K562 (cell line): ENCODE data around the gene B4GALT1.

Source experiments
- BHLHE40 ChIP-seq: IDR thresholded peaks from 2 replicates; pipeline ENCODE4 v1.6.1; 2011; ENCODE audit warnings: low read length, improper control_type of control experiment
- PHF20 ChIP-seq: fragments of 450-650 bp; IDR thresholded peaks from 2 replicates; pipeline ENCODE4 v1.6.1; 2018; ENCODE audit not compliant: partially characterized antibody
- ZNF584 ChIP-seq: fragments of 200-800 bp; sonication (Bioruptor generic); IDR thresholded peaks from 2 replicates; pipeline ENCODE4 v1.6.1; 2016; ENCODE audit warnings: low read depth, mild to moderate bottlenecking, missing genetic modification characterization, missing compliant biosample characterization
- TF ChIP-seq, protein P1 (sequence below), 3 experiments: IDR thresholded peaks in 2 of 3; conservative IDR thresholded peaks in 1 of 3; 2 replicates each; pipeline ENCODE4 v1.5.1; 2011 to 2012; ENCODE audit warnings: low read length in 3 of 3, mild to moderate bottlenecking in 3 of 3, control low read depth in 2 of 3, improper control_type of control experiment in 1 of 3, inconsistent platforms in 1 of 3, low read depth in 1 of 3, mixed read lengths in 1 of 3, moderate library complexity in 1 of 3; ENCODE audit not compliant: insufficient read depth in 2 of 3

DNA sequence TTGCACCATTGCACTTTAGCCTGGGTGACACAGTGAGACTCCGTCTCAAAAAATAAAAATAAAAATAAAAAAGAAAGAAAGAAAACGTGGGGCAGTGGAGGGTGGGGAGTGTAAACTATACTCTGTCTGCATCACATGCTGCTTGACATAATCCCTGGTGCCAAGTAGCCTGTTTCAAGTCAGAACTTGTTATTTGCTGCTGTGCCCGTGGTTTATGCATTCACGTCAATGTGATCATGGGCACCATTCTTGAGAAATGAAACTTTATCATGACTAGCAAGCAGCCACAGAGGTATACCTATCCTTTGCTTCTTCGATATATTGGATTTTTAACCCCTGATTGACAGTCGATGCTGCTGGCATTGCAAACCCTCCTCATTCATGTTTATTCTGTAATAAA, 86.6 kb downstream of the B4GALT1 start:
- TF ChIP-seq BHLHE40 = no peak
- TF ChIP-seq, protein P1, sequence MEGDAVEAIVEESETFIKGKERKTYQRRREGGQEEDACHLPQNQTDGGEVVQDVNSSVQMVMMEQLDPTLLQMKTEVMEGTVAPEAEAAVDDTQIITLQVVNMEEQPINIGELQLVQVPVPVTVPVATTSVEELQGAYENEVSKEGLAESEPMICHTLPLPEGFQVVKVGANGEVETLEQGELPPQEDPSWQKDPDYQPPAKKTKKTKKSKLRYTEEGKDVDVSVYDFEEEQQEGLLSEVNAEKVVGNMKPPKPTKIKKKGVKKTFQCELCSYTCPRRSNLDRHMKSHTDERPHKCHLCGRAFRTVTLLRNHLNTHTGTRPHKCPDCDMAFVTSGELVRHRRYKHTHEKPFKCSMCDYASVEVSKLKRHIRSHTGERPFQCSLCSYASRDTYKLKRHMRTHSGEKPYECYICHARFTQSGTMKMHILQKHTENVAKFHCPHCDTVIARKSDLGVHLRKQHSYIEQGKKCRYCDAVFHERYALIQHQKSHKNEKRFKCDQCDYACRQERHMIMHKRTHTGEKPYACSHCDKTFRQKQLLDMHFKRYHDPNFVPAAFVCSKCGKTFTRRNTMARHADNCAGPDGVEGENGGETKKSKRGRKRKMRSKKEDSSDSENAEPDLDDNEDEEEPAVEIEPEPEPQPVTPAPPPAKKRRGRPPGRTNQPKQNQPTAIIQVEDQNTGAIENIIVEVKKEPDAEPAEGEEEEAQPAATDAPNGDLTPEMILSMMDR (IDR thresholded peaks at IDR 0.05 in 2 of 3, conservative IDR thresholded peaks at IDR 0.05 in 1 of 3; ENCODE audit: insufficient read depth in 2 of 3, low read depth in 1 of 3, low read length in 3 of 3) = no peak
- TF ChIP-seq ZNF584 (CRISPR knock-in tag) = no peak
- no peak for TF ChIP-seq PHF20
